Subcutaneous adipose tissue (tissue), 4 donors: ENCODE measurements around the gene NPW. TPM values are rescaled to one million over a fixed set of nuclear protein-coding genes. Genes with fewer than 3 reads are reported as not detected.

ENCODE experiments used
- total RNA-seq, 4 donors: library from RNA; depleted of rRNA; stranded (reverse); fragments of >200 nt; gene quantifications; one replicate each; pipeline ENCODE4 v1.1.0, GENCODE V29; 2016
- TF ChIP-seq, protein P1 (sequence below): fragments of 450-650 bp; IDR thresholded peaks from one replicate; pipeline ENCODE4 v1.5.1; 2016; ENCODE audit warnings: low read depth, mild to moderate bottlenecking, control low read depth, antibody characterized with exemption, moderate library complexity

NPW gene
- total RNA-seq, 4 donors from 2014 or later = not detected

DNA sequence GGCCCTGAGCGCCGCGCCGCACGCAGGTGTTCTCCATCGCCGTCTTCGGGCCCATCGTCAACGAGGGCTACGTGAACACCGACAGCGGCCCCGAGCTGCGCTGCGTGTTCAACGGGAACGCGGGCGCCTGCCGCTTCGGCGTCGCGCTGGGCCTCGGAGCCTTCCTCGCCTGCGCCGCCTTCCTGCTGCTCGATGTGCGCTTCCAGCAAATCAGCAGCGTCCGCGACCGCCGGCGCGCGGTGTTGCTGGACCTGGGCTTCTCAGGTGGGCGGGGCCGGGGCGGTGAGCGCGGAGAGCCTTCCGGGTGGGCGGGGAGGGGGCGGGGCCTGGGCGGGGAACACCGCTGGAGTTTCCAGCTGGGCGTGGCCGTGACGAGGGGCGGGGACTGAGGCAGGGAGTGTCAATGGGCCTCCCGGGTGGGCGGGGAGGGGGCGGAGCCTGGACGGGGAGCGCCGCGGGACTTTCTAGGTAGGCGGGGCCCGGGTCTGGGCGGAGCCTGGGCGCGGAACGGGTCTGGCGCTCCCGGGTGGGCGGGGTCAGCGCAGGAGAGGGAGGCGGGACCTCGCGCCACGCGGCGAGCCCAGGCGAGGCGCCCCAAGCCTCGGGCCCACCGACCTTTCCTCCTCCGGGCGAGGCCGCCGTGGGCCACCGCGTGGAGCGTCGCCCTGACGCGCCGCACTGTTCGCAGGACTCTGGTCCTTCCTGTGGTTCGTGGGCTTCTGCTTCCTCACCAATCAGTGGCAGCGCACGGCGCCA, 27.5 kb upstream of the NPW start:
- TF ChIP-seq, protein P1, sequence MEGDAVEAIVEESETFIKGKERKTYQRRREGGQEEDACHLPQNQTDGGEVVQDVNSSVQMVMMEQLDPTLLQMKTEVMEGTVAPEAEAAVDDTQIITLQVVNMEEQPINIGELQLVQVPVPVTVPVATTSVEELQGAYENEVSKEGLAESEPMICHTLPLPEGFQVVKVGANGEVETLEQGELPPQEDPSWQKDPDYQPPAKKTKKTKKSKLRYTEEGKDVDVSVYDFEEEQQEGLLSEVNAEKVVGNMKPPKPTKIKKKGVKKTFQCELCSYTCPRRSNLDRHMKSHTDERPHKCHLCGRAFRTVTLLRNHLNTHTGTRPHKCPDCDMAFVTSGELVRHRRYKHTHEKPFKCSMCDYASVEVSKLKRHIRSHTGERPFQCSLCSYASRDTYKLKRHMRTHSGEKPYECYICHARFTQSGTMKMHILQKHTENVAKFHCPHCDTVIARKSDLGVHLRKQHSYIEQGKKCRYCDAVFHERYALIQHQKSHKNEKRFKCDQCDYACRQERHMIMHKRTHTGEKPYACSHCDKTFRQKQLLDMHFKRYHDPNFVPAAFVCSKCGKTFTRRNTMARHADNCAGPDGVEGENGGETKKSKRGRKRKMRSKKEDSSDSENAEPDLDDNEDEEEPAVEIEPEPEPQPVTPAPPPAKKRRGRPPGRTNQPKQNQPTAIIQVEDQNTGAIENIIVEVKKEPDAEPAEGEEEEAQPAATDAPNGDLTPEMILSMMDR = no peak

DNA sequence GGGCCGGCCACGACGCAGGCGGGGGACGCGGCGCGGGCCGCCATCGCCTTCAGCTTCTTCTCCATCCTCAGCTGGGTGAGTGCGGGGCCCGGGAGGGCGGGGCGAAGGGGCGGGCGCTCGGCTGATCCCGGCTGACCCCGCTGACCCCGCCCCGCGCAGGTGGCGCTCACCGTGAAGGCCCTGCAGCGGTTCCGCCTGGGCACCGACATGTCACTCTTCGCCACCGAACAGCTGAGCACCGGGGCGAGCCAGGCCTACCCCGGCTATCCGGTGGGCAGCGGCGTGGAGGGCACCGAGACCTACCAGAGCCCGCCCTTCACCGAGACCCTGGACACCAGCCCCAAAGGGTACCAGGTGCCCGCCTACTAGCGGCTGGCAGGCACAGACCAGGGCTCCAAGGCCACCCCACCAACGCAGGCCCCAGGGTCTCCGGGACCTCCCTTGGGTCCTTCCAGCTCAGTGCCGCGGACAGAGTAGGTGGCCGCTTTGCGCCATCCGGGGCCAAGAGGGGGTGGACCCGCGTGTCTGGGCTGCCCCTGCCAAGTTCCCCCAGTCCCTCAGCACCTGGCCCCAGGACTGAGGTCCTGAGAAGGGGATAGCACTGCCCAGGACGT, 26.8 kb upstream of the NPW start:
- TF ChIP-seq, protein P1 = no peak

DNA sequence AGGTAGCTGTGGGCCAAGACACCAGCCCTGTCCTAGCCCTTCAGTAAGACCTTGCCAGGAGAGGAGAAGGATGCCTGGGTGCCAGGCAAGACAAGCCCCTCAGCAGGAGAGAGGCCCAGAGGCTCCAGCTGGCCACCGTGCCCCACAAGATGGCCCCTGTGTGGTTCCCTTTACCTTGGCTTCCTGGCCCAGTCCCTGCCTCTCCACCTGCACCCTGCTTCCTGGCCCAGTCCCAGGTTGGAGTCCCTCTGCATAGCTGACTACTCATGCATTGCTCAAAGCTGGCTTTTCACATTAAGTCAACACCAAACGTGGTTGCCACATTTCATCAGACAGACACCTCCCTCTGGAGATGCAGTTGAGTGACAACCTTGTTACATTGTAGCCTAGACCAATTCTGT, 25.9 kb upstream of the NPW start:
- TF ChIP-seq, protein P1 = no peak

DNA sequence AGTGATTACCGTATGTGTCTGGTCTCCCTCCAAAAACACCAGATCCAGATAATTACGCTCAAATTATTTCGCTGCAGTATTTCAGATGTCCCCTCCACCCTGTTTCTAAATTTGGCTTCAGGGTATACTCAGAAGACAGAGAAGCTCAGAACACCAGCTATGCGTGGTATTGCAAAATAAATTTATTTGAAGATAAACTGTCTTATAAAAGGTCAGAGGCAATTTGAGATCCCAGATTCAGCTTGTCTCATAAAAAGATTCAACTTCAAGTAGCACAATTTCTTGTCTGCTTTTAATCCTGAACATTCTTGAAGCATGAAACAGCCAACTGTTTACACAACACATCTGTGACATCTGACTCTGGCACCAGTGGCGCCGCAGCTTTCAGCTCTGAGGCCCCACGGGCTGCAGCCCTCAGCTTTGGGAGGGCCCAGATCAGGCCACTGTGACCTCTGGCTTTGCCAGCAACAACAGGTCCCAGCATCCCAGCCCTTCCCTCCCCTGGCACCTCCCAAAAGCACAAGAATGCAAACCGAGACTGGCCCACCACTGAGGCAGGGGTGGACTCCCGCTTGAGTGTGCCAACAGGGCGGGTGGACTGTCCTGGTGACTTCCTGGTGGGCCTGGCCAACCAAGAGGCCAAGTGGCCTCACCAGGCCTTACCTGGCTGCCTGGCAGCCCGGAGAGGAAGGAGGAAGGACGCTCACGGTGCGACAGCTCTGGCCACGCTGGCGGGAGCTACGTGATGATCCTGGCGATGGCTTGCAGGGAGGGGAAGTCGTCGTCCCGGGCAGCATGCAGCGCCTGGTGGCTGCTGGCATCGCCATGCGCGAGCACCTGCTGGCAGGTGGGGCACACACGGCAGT, 21.9 kb upstream of the NPW start:
- TF ChIP-seq, protein P1 = no peak

DNA sequence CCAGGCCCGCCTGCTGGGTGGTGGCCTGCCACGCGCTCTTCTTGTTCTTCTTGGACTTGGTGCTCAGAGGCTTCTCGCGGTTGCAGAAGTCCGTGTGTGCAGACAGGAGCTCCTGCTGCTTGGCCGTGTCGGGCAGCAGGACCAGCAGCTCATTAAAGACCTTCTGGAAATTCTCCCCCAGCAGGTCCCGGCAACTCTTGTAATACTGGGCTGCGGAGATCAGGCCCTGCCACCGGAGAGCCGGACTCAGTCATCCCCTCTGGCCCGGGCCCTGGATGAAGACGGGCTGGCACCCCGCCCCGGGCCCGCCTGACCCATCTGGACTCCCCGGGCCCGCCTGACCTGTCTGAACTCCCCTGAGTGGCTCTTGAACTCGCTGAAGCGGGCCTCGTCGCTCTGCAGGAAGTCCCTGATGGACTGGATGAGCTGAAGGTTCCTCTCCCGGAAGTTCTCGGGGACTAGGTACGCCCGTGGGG, 21.2 kb upstream of the NPW start:
- TF ChIP-seq, protein P1 = no peak

DNA sequence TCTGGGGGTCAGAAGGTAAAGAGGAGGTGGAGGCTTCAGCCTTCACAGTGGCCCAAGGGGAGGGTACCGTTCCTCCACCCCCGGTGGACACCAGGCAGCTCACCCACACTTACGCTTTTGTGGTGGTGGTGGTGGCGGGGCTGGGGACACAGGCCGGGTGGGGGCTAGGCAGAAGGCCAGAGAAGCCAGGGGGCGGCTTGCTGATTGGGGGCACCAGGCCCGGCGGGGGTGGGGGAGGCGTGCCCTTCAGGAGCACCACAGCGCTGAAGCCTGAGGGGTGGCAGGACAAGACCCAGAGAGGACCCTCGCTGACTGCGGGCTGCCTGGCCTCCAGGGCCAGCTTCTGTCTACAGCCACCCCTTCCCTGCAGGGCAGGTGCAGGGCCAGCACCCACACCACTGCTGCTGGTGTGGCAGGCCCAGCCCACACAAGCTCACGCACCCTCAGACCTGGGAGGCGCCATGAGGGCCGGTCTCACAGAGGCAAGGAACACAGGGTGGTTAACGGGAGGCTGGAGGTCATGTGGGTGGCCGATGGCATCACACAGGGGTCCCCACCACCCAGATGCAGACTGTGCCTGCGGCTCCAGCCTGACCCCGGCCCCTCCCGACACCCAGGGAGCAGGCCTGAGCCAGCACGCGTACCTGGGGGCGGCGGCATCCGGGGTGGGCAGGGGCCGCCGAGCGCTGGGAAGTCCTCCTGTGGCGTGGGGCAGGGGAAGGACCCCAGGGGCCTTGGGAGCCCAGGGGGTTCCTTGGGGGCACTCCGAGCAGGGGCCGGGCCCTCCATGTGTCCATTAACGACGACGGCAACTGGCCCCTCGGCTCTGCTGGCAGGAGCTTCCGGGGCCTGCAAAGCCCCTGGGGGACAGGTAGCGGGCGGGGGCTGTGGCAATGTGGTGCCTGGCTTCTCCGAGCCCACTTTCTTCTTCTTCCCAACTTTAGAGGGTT, 20.5 kb upstream of the NPW start:
- TF ChIP-seq, protein P1 = no peak
